Stimulated activated CD4-positive, alpha-beta T cell treated with anti-CD3 and anti-CD28 coated beads, Interleukin-1b, Interleukin-23, amount 100 ng/mL, for 4 hours (primary cell): ENCODE results near the gene TIPARP.
"Not testable (repeated sequence)": the region's sequence is repeated elsewhere in the genome, so short reads cannot be mapped to it uniquely, and the experiment has no call there.

Experiments
- DNase-seq, 2 donors: peaks; one replicate each; pipeline ENCODE4 v3.0.0-alpha.2; 2020; ENCODE audit warnings: low read depth in 2 of 2

Gene TIPARP

GRCh38 chr3:156739976-156740375 is 65.6 kb downstream of the TIPARP start:
- DNase-seq = no peak

- DNase-seq = not testable (repeated sequence)
Measured at GRCh38 chr3:156740581-156740980, 66.2 kb downstream of the TIPARP start.

- no peak for DNase-seq
Measured at GRCh38 chr3:156741935-156742334, 67.5 kb downstream of the TIPARP start.

- DNase-seq = no peak
Measured at GRCh38 chr3:156742401-156742800, 68.0 kb downstream of the TIPARP start.

- no peak for DNase-seq
Measured at GRCh38 chr3:156743859-156744258, 69.5 kb downstream of the TIPARP start.

- no peak for DNase-seq
Measured at GRCh38 chr3:156744631-156745030, 70.2 kb downstream of the TIPARP start.

- no peak for DNase-seq
Measured at GRCh38 chr3:156745766-156746165, 71.4 kb downstream of the TIPARP start.

- DNase-seq = no peak
Measured at GRCh38 chr3:156747046-156747445, 72.7 kb downstream of the TIPARP start.

GRCh38 chr3:156749244-156749643 is 74.9 kb downstream of the TIPARP start:
- DNase-seq = no peak

GRCh38 chr3:156750191-156750873 is 75.9 kb downstream of the TIPARP start:
- no peak for DNase-seq

GRCh38 chr3:156750874-156751245 is 76.5 kb downstream of the TIPARP start:
- no peak for DNase-seq

- DNase-seq = no peak
Measured at GRCh38 chr3:156751461-156752025, 77.2 kb downstream of the TIPARP start.
